ENCODE measurements around the gene ACSL5. TPM values are rescaled to one million over a fixed set of nuclear protein-coding genes. Genes with fewer than 3 reads are reported as not detected.
"Not testable (repeated sequence)": the region's sequence is repeated elsewhere in the genome, so short reads cannot be mapped to it uniquely, and the experiment has no call there.

The ACSL5 gene
- total RNA-seq, 1 donor = 8.6 TPM

GRCh38 chr10:112374724-112375541, 1.0 kb downstream of the ACSL5 start:
- no peak for DNase-seq (ENCODE audit: low read depth)
- no peak overlapping the region for H3K4me3 ChIP-seq (ENCODE audit: low read depth, low read length)
- no peak for TF ChIP-seq CTCF (IDR thresholded peaks at IDR 0.05; ENCODE audit: insufficient read depth, low read depth, low read length)

GRCh38 chr10:112375721-112376395, 1.9 kb downstream of the ACSL5 start:
- DNase-seq (ENCODE audit: low read depth) = peak; percentile 57
- H3K4me3 ChIP-seq (ENCODE audit: low read depth, low read length) = peak overlapping the region; percentile 19
- no peak for TF ChIP-seq CTCF (IDR thresholded peaks at IDR 0.05; ENCODE audit: insufficient read depth, low read depth, low read length)

- peak overlapping the region; percentile 19 for H3K4me3 ChIP-seq (ENCODE audit: low read depth, low read length)
- no peak for TF ChIP-seq CTCF (IDR thresholded peaks at IDR 0.05; ENCODE audit: insufficient read depth, low read depth, low read length)
- no peak for DNase-seq (ENCODE audit: low read depth)
These were observed 2.5 kb downstream of the ACSL5 start for GRCh38 chr10:112376396-112376790.

- not testable (repeated sequence) for DNase-seq (ENCODE audit: low read depth)
These were observed 3.2 kb downstream of the ACSL5 start for GRCh38 chr10:112377116-112377515.

GRCh38 chr10:112379635-112380296, 5.8 kb downstream of the ACSL5 start:
- no peak for DNase-seq (ENCODE audit: low read depth)
- no peak overlapping the region for H3K4me3 ChIP-seq (ENCODE audit: low read depth, low read length)
- TF ChIP-seq CTCF (IDR thresholded peaks at IDR 0.05; ENCODE audit: insufficient read depth, low read depth, low read length) = no peak

More at GRCh38 chr10:112377116-112377515, 3.2 kb downstream of the ACSL5 start:
- H3K4me3 ChIP-seq (ENCODE audit: low read depth, low read length) = not testable (repeated sequence)

GRCh38 chr10:112382515-112383235, 8.8 kb downstream of the ACSL5 start:
- no peak overlapping the region for H3K4me3 ChIP-seq (ENCODE audit: low read depth, low read length)
- TF ChIP-seq CTCF (IDR thresholded peaks at IDR 0.05; ENCODE audit: insufficient read depth, low read depth, low read length) = no peak
- DNase-seq (ENCODE audit: low read depth) = no peak

Data from fibroblast of villous mesenchyme (primary cell).